HG02973 (cell line): Measurements from ENCODE around the gene YIPF1.

Source experiments
- ATAC-seq: cut with Tn5 transposase; IDR thresholded peaks from one replicate; pipeline ENCODE4 v1.9.1; 2021; ENCODE audit warnings: moderate library complexity; ENCODE audit not compliant: unreplicated experiment

YIPF1 gene

DNA sequence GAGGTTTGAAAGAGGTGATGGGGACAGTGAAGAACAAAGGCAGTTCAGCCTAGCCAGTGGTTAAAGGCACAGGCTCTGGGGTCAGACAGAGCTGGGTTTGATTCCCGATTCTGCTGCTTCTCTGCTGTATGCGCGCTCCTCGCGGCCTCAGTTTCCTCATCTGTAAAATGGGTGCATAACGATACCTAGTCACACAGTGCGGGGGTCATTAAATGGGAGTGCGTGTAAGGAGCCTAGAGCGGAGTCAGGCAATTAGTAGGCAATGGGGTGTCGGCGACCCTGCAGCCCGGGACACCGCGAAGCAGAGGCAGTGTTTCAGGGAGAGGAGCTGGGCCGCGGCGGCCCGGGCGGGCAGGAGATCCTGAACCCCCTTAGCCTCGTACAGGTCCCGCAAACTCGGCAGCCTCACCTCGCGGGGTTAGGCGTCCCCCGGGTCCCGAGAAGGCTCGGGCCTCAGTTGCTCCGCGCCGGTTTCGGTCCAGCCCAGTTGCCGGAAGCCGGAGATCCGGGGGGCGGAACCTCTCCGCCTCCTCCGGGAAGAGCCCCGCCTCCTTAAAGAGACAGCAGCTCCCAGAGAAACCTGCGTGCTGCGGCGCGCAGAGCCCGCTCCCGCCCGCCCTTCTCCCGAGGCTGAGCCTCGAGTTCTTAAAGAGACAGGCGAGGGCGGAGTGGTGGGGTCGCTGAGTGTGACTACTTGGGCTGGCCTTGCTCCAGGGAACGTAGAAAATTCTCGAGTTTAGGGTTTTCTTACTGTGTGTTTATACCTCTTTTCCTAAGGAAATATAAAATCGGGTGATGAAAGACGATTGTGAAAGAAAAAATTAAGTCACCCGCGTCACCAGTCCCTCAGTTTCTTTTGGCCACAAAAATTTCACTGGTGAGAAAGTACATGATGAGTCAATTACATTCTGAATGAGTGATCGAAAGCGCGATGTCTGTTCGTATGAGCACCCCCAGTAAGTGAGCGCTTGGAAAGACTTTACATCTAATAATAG lies at the start of gene YIPF1:
Gene YIPF1, minus strand, starts transcription at position 494 of the 995 bp plus-strand sequence. CDS start 860 bp downstream, outside the sequence.
- ATAC-seq: peak; percentile 84

- no peak for ATAC-seq
These were observed 48.7 kb upstream of the YIPF1 start for GRCh38 chr1:53938136-53938830.

- no peak for ATAC-seq
These were observed 46.8 kb upstream of the YIPF1 start for GRCh38 chr1:53936430-53936829.

- ATAC-seq: no peak
These were observed 44.7 kb upstream of the YIPF1 start for GRCh38 chr1:53934170-53934765.

DNA sequence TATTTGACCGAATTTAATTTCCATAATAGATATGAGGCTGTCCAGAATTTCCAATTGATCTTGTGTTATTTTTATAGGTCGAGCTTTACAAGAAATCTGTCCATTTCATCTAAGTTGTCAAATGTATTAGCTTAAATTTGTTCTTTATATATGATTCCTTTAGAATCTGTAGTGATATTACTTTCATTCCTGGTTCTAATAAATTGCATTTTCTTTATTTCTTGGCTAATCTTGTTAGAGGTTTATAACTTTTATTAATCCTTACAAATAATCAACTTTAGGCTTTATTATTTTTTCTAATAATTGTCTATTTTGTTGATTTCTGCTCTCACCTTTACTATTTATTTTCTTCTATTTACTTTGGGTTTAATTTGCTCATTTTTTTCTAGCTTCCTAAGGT lies 41.9 kb upstream of the YIPF1 start:
- no peak for ATAC-seq

DNA sequence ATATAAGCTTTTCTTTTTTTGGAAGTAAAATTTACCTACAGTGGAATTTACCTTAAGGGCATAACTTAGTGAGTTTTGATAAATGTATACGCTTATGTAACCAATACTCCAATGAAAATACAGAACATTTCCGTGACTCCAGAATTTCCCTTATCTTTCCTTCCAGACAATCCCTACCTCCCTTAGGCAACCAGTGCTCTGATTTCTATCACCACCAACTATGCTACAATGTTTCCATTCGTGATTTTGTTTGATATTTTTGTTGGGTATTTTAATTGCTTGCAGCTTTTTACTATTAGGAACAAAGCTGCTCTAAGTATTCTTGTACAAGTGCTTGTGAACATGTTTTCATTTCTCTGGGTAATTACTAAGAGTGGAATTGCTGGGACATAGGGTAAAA lies 41.3 kb upstream of the YIPF1 start:
- no peak for ATAC-seq

DNA sequence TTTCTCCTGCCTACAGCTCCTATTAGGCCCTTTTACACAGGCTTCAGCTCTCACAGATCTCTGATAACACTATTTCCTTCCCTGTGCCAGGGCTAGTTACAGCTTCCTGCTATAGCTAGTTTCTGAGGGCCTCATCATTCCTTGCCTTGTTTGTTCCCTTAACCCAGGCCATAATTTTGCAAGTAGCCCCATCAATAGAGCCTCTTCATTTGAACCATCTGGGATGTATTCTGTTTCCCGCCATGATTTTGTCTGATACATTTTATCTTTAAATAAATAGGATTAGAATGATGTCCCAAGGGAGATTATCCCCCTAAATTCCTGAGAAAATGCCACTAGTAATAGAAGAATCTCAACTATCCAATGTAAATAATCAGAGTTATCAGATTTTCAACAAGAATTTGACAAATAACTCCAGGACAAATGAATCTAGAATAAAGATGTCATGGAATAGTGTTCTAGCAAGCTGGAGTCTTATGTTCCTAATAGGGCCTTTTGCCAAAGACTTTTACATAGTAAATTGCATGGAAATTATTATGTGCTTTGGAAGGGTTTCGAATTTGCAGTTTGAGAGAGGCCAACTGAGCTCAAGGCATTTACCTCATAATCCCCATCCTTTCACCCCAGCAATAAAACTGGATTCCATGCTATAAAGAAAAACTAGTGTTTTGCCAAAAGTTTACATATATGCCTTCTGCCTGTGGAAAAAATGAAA lies 39.8 kb upstream of the YIPF1 start:
- no peak for ATAC-seq

DNA sequence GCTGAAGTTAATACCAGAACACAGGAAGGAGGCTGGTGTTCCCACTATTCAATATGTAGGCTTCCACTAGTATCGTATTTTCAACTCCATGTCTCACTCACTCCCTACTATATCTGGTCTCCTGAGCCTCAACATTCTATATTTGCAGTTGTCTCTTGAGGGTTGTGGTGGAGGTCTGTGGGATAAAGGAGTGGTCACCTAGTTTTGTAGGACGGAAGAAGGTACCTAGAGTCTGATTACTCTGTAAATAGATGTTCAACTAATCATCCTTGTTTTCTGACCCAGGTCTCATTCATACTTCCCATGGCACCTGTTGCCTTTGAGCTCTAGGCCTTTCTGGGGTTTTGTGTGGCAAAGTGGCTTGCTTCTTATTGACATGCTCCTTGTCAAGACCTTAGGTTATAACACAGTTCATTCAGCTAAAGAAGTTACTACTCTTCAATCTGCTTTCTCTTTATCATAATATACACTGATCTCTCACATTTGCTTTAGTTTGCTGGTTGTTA lies 37.8 kb upstream of the YIPF1 start:
- no peak for ATAC-seq

GRCh38 chr1:53919675-53920066 lies 30.1 kb upstream of the YIPF1 start:
- no peak for ATAC-seq

DNA sequence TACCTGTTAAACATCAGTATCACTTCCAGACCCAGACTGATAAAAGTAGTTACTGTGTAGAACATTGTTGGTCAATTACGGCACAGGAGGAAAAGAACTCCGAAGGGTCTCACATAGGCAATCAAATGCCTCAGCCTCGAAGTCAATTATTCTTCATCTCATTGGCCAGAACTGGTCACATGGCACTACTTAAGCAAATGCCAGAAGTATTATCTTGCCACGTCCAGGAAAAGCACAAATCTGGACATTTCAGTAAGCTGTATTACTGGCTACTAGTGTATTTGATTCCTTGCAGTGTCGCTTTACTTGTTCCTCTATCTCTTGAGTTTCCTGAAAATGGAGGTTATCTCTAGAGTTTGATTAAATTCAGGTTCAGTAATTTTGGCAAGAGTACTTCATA lies 28.7 kb upstream of the YIPF1 start:
- no peak for ATAC-seq

DNA sequence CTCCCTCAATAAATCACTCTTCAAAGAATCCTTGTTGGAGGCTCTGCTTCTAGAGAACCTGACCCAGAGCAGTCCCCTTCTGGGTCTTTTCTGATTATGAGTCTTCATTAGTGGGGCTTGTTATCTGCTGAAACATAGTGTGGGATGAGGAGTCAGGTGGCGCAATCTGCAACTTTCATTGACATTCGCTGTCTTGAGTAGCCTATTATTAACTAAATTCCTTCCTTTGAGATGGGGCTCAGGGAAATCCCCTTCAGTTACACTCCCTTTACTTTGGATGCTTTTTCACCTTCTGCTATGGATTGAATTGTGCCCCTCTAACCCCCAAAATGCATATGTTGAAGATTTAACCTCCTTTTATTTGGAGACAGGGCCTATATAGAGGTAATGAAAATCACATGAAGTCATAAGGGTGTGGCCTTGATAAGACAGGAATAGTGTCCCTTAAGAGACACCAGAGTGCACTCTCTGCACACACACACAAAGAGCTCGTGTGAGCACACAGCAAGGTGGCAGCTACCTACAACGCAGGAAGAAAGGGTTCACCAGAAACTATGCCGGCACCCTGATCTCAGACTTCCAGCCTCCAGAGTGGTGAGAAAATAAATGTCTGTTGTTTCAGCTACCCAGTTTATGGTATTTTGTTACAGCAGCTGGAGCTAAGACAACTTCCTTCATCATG lies 23.9 kb upstream of the YIPF1 start:
- ATAC-seq: no peak

DNA sequence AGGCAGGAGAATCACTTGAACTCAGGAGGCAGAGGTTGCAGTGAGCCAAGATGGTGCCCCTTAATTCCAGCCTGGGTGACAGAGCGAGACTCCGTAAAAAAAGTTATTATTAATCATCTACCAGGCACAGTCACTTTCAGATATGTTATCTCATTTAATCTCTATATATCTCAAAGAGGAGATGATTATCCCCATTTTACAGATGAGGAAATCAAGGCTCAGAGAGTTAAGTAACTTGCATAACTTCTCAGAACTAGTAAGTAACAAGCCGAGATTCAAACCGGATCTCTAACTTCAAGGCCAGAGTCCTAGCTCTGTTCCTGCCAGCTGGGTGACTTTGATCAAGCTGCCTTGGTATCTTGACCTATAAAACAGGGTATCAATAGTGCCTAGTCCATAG lies 21.8 kb upstream of the YIPF1 start:
- no peak for ATAC-seq

DNA sequence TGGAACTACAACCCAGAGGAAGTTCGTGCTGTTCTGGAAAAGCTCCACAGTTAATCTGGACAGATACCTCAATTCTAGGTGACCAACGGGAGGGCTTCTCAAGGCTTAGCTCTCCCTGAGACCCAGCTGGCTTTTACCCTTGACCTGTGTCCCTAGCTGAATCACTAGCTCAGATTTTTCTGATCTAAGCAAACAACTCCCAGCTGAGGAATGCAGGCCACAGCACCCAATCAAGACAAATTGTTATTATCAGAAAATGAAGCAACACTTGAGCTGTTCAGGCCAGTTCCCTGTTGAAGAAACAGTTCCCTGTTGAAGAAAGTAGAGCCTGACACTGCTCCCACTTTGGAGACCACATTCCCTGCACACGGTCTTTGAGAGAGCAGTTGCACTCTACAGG lies 20.3 kb upstream of the YIPF1 start:
- no peak for ATAC-seq

- ATAC-seq: no peak
These were observed 16.5 kb upstream of the YIPF1 start for GRCh38 chr1:53906121-53906520.

- ATAC-seq: no peak
These were observed 15.9 kb upstream of the YIPF1 start for GRCh38 chr1:53905509-53905908.

GRCh38 chr1:53902235-53903138 lies 12.9 kb upstream of the YIPF1 start:
- no peak for ATAC-seq

DNA sequence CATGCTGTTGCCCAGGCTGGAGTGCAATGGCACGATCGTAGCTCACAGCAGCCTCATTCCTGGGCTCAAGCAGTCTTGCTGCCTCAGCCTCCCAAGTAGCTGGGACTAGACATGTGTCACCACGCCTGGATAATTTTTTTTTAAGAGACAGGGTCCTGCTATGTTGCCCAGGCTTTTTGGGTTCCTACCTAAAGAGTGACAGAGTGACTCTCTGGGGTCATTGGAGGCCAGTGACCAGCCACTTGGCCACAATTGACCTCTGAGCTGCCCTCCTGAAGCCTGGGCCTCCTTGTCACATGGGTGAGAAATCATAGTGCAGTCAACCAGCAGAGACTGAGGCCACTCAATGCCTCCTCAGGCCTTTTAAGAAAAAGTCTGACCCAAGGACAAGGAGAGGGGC lies 10.1 kb upstream of the YIPF1 start:
- no peak for ATAC-seq

DNA sequence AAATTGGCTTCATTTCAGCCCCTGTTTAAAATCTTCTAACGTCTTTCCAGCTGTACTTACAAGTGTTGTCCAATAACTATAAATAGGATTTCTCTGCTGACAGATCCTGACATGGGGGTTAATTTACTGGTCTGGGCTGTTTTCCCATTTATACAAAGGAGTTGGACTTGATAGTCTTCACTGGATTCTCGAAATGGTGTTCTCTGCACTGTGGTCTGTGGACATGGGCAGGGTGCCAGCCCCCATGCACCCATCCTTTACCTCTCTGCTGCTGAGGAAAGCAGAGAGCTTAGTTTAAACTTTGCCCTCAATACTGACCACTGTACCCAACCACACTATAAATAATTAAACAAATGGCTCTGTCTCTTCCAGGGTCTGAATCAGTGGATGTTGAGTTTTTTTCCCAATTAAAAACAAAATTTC lies 9.6 kb upstream of the YIPF1 start:
- ATAC-seq: no peak

- no peak for ATAC-seq
These were observed 7.1 kb upstream of the YIPF1 start for GRCh38 chr1:53896635-53897229.
